GM23248 (cell line): ENCODE results near the gene CFAP251. TPM values are rescaled to one million over a fixed set of nuclear protein-coding genes. Genes with fewer than 3 reads are reported as not detected.
"Not testable (repeated sequence)": the region's sequence is repeated elsewhere in the genome, so short reads cannot be mapped to it uniquely, and the experiment has no call there.

Experiments
- DNase-seq: peaks from one replicate; pipeline ENCODE4 v3.0.0-alpha.2; 2015
- H2AFZ ChIP-seq: fragments of 200-600 bp; sonication (generic); 2 replicates; pipeline ENCODE4 v1.6.1; 2016; ENCODE audit warnings: antibody characterized with exemption
- H3F3A ChIP-seq: fragments of 200-600 bp; sonication (generic); 2 replicates; pipeline ENCODE4 v1.6.1; 2016; ENCODE audit warnings: mild to moderate bottlenecking, antibody characterized with exemption, mixed run types; ENCODE audit not compliant: insufficient read depth
- H3K27ac ChIP-seq: fragments of 200-600 bp; sonication (generic); 2 replicates; pipeline ENCODE4 v1.5.1; 2016; ENCODE audit warnings: mild to moderate bottlenecking
- H3K27me3 ChIP-seq: fragments of 200-600 bp; sonication (generic); replicated peaks from 2 replicates; pipeline ENCODE4 v1.6.1; 2016; ENCODE audit warnings: mild to moderate bottlenecking; ENCODE audit not compliant: insufficient read depth
- H3K36me3 ChIP-seq: fragments of 200-600 bp; sonication (generic); 2 replicates; pipeline ENCODE4 v1.6.1; 2016; ENCODE audit warnings: low read depth, mild to moderate bottlenecking
- H3K4me1 ChIP-seq: fragments of 200-600 bp; sonication (generic); 2 replicates; pipeline ENCODE4 v1.6.1; 2016; ENCODE audit warnings: mild to moderate bottlenecking; ENCODE audit not compliant: insufficient read depth
- H3K4me2 ChIP-seq: fragments of 200-600 bp; sonication (generic); one replicate; pipeline ENCODE4 v1.6.1; 2016; ENCODE audit warnings: mild to moderate bottlenecking; ENCODE audit not compliant: unreplicated experiment
- H3K4me3 ChIP-seq: fragments of 200-600 bp; sonication (generic); 2 replicates; pipeline ENCODE4 v1.5.1; 2016; ENCODE audit warnings: mild to moderate bottlenecking
- H3K79me2 ChIP-seq: fragments of 200-600 bp; sonication (generic); 2 replicates; pipeline ENCODE4 v1.6.1; 2016; ENCODE audit warnings: mild to moderate bottlenecking; ENCODE audit not compliant: insufficient read depth
- H3K9ac ChIP-seq: fragments of 200-600 bp; sonication (generic); 2 replicates; pipeline ENCODE4 v1.6.1; 2016; ENCODE audit warnings: mild to moderate bottlenecking
- H3K9me2 ChIP-seq: fragments of 200-600 bp; sonication (generic); 2 replicates; pipeline ENCODE4 v1.6.1; 2016; ENCODE audit warnings: mixed run types, mild to moderate bottlenecking, moderate library complexity; ENCODE audit not compliant: insufficient read depth
- H3K9me3 ChIP-seq: fragments of 200-600 bp; sonication (generic); one replicate; pipeline ENCODE4 v1.6.1; 2017; ENCODE audit warnings: low read depth
- H4K20me1 ChIP-seq: fragments of 200-600 bp; sonication (generic); 2 replicates; pipeline ENCODE4 v1.6.0; 2016; ENCODE audit not compliant: insufficient read depth
- EZH2 ChIP-seq: fragments of 200-600 bp; sonication (generic); IDR thresholded peaks from 2 replicates; pipeline ENCODE4 v1.6.1; 2018; ENCODE audit warnings: antibody characterized with exemption, mild to moderate bottlenecking; ENCODE audit not compliant: insufficient read depth, poor library complexity, severe bottlenecking
- EZH2phosphoT487 ChIP-seq: fragments of 200-600 bp; sonication (generic); IDR thresholded peaks from 2 replicates; pipeline ENCODE4 v1.6.1; 2018; ENCODE audit warnings: antibody characterized with exemption, moderate library complexity, mild to moderate bottlenecking, low read depth; ENCODE audit not compliant: insufficient read depth
- WGBS, 2 experiments: methylation state at CpG; one replicate each; pipeline ENCODE4 v1.1.6; 2015 to 2017; ENCODE audit warnings: low lambda C conversion rate in 2 of 2, low coverage in 1 of 2; ENCODE audit errors: missing lambda C conversion rate in 2 of 2; 5-methylcytosine and 5-hydroxymethylcytosine counted together
- in situ Hi-C: fragments of 300-500 bp; cut with MboI; formaldehyde crosslinking; loops from 2 replicates; pipeline ENCODE4 v1.15.0; 2020
- polyA plus RNA-seq: library from polyadenylated mRNA; unstranded; fragments of >200 nt; fragmentation: Nextera tagmentation; extraction: Ambion mirVana; gene quantifications from 2 replicates; pipeline ENCODE4 v1.2.1, GENCODE V29; 2016
- total RNA-seq: library from RNA; depleted of rRNA; stranded (reverse); fragments of >200 nt; shearing (Covaris generic); gene quantifications from 2 replicates; pipeline ENCODE4 v1.2.3, GENCODE V29; 2014

The CFAP251 gene
- total and polyA plus RNA-seq, 2 experiments from 2014 or later: 0.58 to 1.6 TPM

DNA sequence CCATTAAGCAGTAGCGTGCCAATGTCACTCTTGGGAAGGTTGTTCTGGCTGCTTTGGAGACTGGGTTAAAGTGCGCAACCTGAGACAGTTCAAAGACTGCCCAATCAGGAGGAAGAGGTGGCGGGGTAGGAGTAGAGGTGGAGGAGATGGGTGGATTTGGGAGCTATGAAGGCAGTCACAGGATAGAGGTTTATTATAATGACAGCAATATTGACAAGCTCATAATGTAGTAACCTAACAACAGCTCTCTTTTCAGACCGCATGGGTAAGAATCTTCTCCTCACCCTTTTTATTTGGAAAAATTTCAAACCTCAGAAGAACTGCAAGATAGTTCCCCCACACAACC is 35.1 kb upstream of the CFAP251 start:
- Histone ChIP-seq H4K20me1 (no peaks in the 10 kb centered on the region), H3K36me3 (no peaks in the 10 kb centered on the region), H3K79me2 (no peaks in the 10 kb centered on the region), H3K27ac (no peak overlapping the region), H3K4me3 (no peak overlapping the region), H2AFZ (no peak overlapping the region), H3F3A (peaks cover 11% of the 10 kb centered on the region), H3K9me3 (no peaks in the 10 kb centered on the region), H3K4me2 (no peak overlapping the region), H3K9me2 (no peaks in the 10 kb centered on the region), H3K4me1 (no peaks in the 10 kb centered on the region), H3K9ac (no peak overlapping the region), H3K27me3 (no peaks in the 10 kb centered on the region)
- DNase-seq: no peak
- 38 to 39% methylated on average over 4 of the region's 4 CpGs for WGBS, 2 experiments
- TF ChIP-seq EZH2phosphoT487: no peak
- no peak for TF ChIP-seq EZH2
- in situ Hi-C loops: loop anchor here (10.0 kb wide), 1 partner anchor 188 kb away; no protein-coding TSS in a partner anchor

DNA sequence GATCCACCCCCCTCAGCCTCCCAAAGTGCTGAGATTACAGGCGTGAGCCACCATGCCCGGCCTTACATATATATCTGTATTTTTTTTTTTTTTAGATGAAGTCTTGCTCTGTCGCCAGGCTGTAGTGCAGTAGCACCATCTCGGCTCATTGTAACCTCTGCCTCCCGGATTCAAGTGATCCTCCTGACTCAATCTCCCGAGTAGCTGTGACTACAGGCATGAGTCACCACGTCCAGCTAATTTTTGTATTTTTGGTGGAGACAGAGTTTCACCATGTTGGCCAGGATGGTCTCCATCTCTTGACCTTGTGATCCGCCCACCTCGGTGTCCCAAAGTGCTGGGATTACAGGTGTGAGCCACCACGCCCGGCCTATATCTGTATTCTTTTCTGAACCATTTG is 33.3 kb upstream of the CFAP251 start:
- H3K9me3 ChIP-seq, H3K9me2 ChIP-seq, H3K27me3 ChIP-seq, H3K4me3 ChIP-seq, H3K4me1 ChIP-seq, H4K20me1 ChIP-seq, H3K27ac ChIP-seq, H3K4me2 ChIP-seq, H3K9ac ChIP-seq, H3K36me3 ChIP-seq: not testable (repeated sequence)
- DNase-seq: peak; percentile 82
- H3F3A ChIP-seq: peaks cover 18% of the 10 kb centered on the region
- 39 to 44% methylated on average over 11 of the region's 11 CpGs for WGBS, 2 experiments
- peak overlapping the region; percentile 21 for H2AFZ ChIP-seq
- in situ Hi-C loops: loop anchor here (10.0 kb wide), 1 partner anchor 190 kb away; no protein-coding TSS in a partner anchor
- H3K79me2 ChIP-seq: peaks cover 11% of the 10 kb centered on the region

DNA sequence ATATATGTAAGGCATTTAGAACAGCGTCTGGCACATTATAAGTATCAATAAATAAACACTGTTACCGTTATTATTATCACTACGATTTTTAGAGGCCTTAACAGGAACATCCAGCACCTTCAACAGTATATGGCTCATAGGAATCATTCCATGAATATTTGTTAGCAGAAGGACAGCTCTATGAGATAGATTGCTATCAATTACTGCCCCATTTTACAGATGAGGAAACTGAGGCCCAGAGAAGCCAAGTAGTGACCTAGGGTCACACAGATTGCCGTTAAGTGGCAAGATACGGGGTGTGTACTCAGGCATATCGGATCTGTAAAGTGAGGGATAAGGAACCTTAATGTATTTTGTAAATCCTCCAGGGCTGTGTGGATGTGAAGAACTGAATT is 30.3 kb upstream of the CFAP251 start:
- no peak for TF ChIP-seq EZH2phosphoT487
- no peak for TF ChIP-seq EZH2
- Histone ChIP-seq H3K4me2 (peak overlapping the region; percentile 55), H3K27ac (peak overlapping the region; percentile 96), H3K9ac (peak overlapping the region; percentile 97), H3K4me1 (peaks cover 7% of the 10 kb centered on the region), H3K9me3 (no peaks in the 10 kb centered on the region), H3K27me3 (no peaks in the 10 kb centered on the region), H4K20me1 (no peaks in the 10 kb centered on the region), H3F3A (peaks cover 20% of the 10 kb centered on the region), H3K4me3 (peak overlapping the region; percentile 89), H3K9me2 (no peaks in the 10 kb centered on the region), H3K79me2 (peaks cover 41% of the 10 kb centered on the region), H2AFZ (peak overlapping the region; percentile 84), H3K36me3 (peaks cover 9% of the 10 kb centered on the region; the same call in 1 of the 2 replicates)
- 39% methylated on average over 6 of the region's 6 CpGs for WGBS, 2 experiments
- in situ Hi-C loops: loop anchor here (10.0 kb wide), 1 partner anchor 193 kb away; no protein-coding TSS in a partner anchor
- no peak for DNase-seq

DNA sequence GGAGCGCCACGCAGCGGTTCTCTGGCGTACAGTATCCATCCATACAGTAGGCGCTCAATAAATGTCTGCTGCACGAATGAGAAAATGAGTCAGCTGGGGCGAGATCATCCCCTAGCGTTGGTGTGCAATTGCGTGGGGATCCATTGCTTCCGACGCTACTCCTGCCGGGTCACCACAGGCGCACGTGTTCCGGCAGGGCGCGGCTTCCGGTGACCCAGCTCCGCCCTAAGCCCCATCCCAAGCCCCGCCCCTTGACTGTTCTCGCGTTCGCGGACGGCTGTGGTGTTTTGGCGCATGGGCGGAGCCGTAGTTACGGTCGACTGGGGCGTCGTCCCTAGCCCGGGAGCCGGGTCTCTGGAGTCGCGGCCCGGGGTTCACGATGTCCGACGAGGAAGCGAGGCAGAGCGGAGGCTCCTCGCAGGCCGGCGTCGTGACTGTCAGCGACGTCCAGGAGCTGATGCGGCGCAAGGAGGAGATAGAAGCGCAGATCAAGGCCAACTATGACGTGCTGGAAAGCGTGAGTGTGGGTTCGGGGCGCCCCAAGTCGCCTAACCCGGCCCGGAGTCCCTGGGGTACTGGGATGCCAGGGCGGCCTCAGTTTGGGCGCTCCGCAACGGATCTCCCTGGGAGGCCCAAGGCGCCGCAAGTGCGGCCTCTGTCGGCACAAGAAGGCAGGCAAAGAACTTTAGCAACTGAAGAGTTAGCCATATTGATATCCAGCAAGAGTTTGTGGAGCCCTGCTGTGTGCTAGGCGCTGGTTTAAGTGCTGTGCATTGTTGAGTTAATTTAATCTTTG is 29.7 kb upstream of the CFAP251 start, which contains the start of gene PSMD9:
Gene PSMD9, plus strand, starts transcription at position 313 of the 796 bp plus-strand sequence. Its CDS starts 67 bp downstream, at position 380.
- in situ Hi-C loops: loop anchor here (10.0 kb wide), 1 partner anchor 194 kb away; no protein-coding TSS in a partner anchor
- H2AFZ ChIP-seq: peak within 1 kb of the TSS; percentile 84
- H3K36me3 ChIP-seq: peaks cover 9% of the 10 kb centered on the region; the same call in 1 of the 2 replicates
- peak; percentile 99 for DNase-seq
- peaks cover 47% of the 10 kb centered on the region for H3K79me2 ChIP-seq
- H3K4me2 ChIP-seq: peak within 1 kb of the TSS; percentile 87
- H3K9me3 ChIP-seq: no peaks in the 10 kb centered on the region
- peaks cover 26% of the 10 kb centered on the region for H3F3A ChIP-seq
- H3K9me2 ChIP-seq: no peaks in the 10 kb centered on the region
- WGBS, 2 experiments: 1% methylated on average over 48 to 67 of the region's 67 CpGs
- H3K27ac ChIP-seq: peak within 1 kb of the TSS; percentile 96
- H3K9ac ChIP-seq: peak within 1 kb of the TSS; percentile 97
- TF ChIP-seq EZH2 (no peak), EZH2phosphoT487 (no peak)
- H3K27me3 ChIP-seq: no peaks in the 10 kb centered on the region
- peaks cover 11% of the 10 kb centered on the region for H3K4me1 ChIP-seq
- no peaks in the 10 kb centered on the region for H4K20me1 ChIP-seq
- H3K4me3 ChIP-seq: peak within 1 kb of the TSS; percentile 89
